Lung (tissue), 12 donors: ENCODE results near the gene RBM5. TPM values are rescaled to one million over a fixed set of nuclear protein-coding genes. Genes with fewer than 3 reads are reported as not detected.

ENCODE experiments used
- ATAC-seq: fragments of 200-7000 bp; cut with Tn5 transposase; one replicate; pipeline ENCODE4 v1.9.1; 2020; ENCODE audit warnings: moderate number of reproducible peaks; ENCODE audit not compliant: insufficient read depth, low FRiP score
- DNase-seq, 3 donors: peaks; one replicate each; pipeline ENCODE4 v3.0.0-alpha.2; 2013 to 2017
- H3K27ac ChIP-seq, 2 donors: one replicate each; pipeline ENCODE4 v1.5.1; 2013; ENCODE audit warnings: mild to moderate bottlenecking in 2 of 2, moderate library complexity in 2 of 2, control low read depth in 1 of 2, inconsistent platforms in 1 of 2, low read depth in 1 of 2, low read length in 1 of 2
- H3K27me3 ChIP-seq, 3 donors: one replicate each; pipeline ENCODE4 v1.5.1; 2013; ENCODE audit warnings: low read length in 2 of 3; ENCODE audit not compliant: control insufficient read depth in 3 of 3, insufficient read depth in 3 of 3
- H3K36me3 ChIP-seq, 4 donors: one replicate each; pipeline ENCODE4 v1.5.1; 2013; ENCODE audit warnings: low read length in 4 of 4, mild to moderate bottlenecking in 1 of 4, moderate library complexity in 1 of 4; ENCODE audit not compliant: control insufficient read depth in 4 of 4, insufficient read depth in 4 of 4
- H3K4me1 ChIP-seq, 5 donors: one replicate each; pipeline ENCODE4 v1.5.1; 2013; ENCODE audit warnings: low read length in 5 of 5, mild to moderate bottlenecking in 2 of 5, moderate library complexity in 1 of 5; ENCODE audit not compliant: control insufficient read depth in 5 of 5, insufficient read depth in 5 of 5
- H3K4me3 ChIP-seq: one replicate; pipeline ENCODE4 v1.5.1; 2013; ENCODE audit warnings: mild to moderate bottlenecking, control low read depth, moderate library complexity
- H3K9ac ChIP-seq, 2 donors: one replicate each; pipeline ENCODE4 v1.5.1; 2013; ENCODE audit warnings: low read length in 2 of 2, control low read depth in 1 of 2; ENCODE audit not compliant: insufficient read depth in 1 of 2
- H3K9me3 ChIP-seq, 4 donors: one replicate each; pipeline ENCODE4 v1.5.1; 2013; ENCODE audit warnings: low read length in 3 of 4, mild to moderate bottlenecking in 1 of 4, moderate library complexity in 1 of 4; ENCODE audit not compliant: control insufficient read depth in 4 of 4, insufficient read depth in 3 of 4
- WGBS, 2 donors: extraction: QIAGEN DNeasy Blood & Tissue Kit; methylation state at CpG; one replicate each; pipeline ENCODE4 v1.1.7; 2013; 5-methylcytosine and 5-hydroxymethylcytosine counted together
- polyA plus RNA-seq, 2 donors: library from polyadenylated mRNA; stranded (reverse); fragments of 200-250 nt; gene quantifications; one replicate each; pipeline ENCODE4 v1.2.1, GENCODE V29; 2013
- total RNA-seq, 2 donors: library from RNA; depleted of rRNA in 1 of 2; stranded (reverse); fragments of >200 nt in 1 of 2; gene quantifications; one replicate each; pipeline ENCODE4 v1.2.1, GENCODE V29; 2014 to 2021
- TF ChIP-seq, protein P1 (sequence below): IDR thresholded peaks from 2 replicates; pipeline ENCODE4 v1.5.1; 2012; ENCODE audit warnings: mild to moderate bottlenecking; ENCODE audit errors: control extremely low read depth, extremely low read depth
- donor health status: control.
- donor health status: control.
- donor health status: Bipolar disorder and iron deficiency.
- donor health status: healthy.
- donor health status: DM: yes; HTN: yes; CAD: no.

Gene RBM5
- total and polyA plus RNA-seq, 4 donors, result 71.4 to 380 (median 94.6) TPM

DNA sequence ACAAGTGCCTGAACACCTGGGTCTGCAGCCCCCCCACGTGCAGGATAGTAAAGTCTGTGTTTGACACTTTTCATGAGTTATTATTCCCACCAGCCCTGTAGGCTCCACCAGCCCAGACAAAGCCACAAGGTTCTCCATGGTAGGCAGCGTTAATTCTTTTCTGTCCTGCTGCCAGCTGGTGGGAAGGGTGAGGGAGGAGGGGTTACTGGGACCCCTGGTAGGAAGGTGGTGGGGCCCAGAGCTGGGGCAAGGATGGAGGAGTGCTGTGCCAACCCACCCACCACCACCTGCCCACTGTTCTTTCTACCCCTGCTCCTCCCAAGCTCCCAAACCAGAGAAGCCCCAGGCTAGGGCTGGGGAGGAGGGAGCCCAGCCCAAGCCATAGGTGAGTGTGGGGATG lies 45.6 kb downstream of the RBM5 start:
- H3K4me3 ChIP-seq, result no peak overlapping the region
- no peak for DNase-seq
- no peak overlapping the region for H3K27ac ChIP-seq

DNA sequence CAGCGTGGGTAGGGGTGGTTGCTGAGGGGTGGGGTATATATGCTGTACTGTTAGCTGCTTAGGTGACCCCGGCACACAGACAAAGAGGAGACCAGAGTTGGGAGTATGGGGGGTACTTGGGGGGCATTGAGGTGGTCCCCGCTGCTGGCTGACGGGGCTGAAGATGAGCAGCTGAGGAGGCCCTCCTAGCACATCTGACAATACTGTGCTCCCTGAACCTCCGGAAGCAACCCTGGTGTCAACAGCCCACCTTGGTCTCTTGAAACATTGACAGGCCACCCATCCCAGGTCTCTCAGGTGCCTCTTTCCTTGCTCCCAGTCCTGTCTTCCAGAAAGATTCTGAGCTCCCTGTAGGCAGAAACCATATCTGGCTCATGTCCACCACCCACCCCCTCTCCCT lies 47.2 kb downstream of the RBM5 start:
- H3K4me3 ChIP-seq, result no peak overlapping the region
- TF ChIP-seq, protein P1, sequence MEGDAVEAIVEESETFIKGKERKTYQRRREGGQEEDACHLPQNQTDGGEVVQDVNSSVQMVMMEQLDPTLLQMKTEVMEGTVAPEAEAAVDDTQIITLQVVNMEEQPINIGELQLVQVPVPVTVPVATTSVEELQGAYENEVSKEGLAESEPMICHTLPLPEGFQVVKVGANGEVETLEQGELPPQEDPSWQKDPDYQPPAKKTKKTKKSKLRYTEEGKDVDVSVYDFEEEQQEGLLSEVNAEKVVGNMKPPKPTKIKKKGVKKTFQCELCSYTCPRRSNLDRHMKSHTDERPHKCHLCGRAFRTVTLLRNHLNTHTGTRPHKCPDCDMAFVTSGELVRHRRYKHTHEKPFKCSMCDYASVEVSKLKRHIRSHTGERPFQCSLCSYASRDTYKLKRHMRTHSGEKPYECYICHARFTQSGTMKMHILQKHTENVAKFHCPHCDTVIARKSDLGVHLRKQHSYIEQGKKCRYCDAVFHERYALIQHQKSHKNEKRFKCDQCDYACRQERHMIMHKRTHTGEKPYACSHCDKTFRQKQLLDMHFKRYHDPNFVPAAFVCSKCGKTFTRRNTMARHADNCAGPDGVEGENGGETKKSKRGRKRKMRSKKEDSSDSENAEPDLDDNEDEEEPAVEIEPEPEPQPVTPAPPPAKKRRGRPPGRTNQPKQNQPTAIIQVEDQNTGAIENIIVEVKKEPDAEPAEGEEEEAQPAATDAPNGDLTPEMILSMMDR, result no peak

More for the DNA sequence above, 45.6 kb downstream of the RBM5 start:
- Histone ChIP-seq H3K9ac (no peak overlapping the region), H3K4me1 (peaks cover 0 to 38% (median 13%) of the 10 kb centered on the region in 5 donors), H3K27me3 (no peaks in the 10 kb centered on the region), H3K9me3 (no peaks in the 10 kb centered on the region), H3K36me3 (no peaks in the 10 kb centered on the region)
- TF ChIP-seq, protein P1, result no peak
- no peak for ATAC-seq
- WGBS, 2 donors, result 46 to 53% methylated on average over 2 of the region's 2 CpGs

DNA sequence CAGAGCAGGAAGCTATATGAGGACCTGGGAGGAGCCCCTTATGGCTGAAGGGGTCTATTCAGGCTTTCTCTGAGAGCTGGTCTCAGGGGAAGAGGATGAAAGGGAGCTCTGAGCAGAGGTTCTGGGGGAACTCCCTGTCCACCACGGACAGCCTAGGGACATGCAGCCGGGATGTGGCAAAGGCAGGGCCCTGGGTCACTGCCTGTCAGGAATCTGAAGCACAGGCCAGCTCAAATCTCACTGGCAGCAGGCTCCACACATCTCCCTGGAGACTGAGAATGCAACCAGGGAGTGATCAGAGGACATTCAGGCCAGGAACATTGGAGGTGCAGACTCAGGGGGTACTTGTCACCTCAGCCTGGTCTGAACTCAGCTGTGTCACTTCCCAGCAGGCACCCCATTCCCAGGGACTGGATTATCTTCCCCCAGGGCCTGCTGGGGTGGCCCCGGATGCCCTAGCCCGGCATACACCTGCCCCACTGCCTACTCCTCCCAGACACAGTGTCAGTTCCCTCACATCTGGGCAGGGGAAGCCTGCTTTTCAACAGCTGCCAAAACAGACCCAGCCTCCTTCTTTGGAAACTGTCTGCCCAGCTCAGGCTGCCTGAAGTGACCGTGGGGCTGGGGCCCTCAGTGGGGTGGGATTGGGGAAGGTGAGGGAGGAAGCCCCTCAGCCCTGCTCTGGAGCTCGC lies 48.1 kb downstream of the RBM5 start:
- Histone ChIP-seq H3K27ac (no peak overlapping the region), H3K27me3 (no peaks in the 10 kb centered on the region), H3K9ac (no peak overlapping the region), H3K4me3 (no peak overlapping the region), H3K4me1 (peaks cover 0 to 48% (median 15%) of the 10 kb centered on the region in 5 donors), H3K9me3 (no peaks in the 10 kb centered on the region), H3K36me3 (no peaks in the 10 kb centered on the region)
- DNase-seq, result no peak
- WGBS, 2 donors, result 71 to 77% methylated on average over 6 of the region's 6 CpGs
- TF ChIP-seq, protein P1, result no peak
- ATAC-seq, result no peak

More for the DNA sequence above, 47.2 kb downstream of the RBM5 start:
- ATAC-seq, result no peak
- no peaks in the 10 kb centered on the region for H3K9me3 ChIP-seq
- H3K27ac ChIP-seq, result no peak overlapping the region
- DNase-seq, result no peak
- H3K4me1 ChIP-seq, result peaks cover 0 to 48% (median 15%) of the 10 kb centered on the region in 5 donors
- no peaks in the 10 kb centered on the region for H3K36me3 ChIP-seq
- 90 to 94% methylated on average over 5 of the region's 5 CpGs for WGBS, 2 donors
- no peaks in the 10 kb centered on the region for H3K27me3 ChIP-seq
- no peak overlapping the region for H3K9ac ChIP-seq
